ENCODE results near the gene BRDT. TPM values are rescaled to one million over a fixed set of nuclear protein-coding genes. Genes with fewer than 3 reads are reported as not detected.

BRDT gene
- polyA plus RNA-seq (not detected in 3 replicates), polyA minus RNA-seq (not detected in 3 replicates)
- polyA plus RNA-seq (2011; ENCODE audit: low read depth): not detected
- polyA plus RNA-seq (2011; cell fraction: cytosol; rRNA removed): not detected in 2 replicates
- polyA plus RNA-seq (2011; cell fraction: nucleus; rRNA removed): not detected in 2 replicates
- not detected in 2 replicates for polyA plus RNA-seq (2012; ENCODE audit: low replicate concordance)
- polyA minus RNA-seq (2011; cell fraction: cytosol; rRNA and poly(A)+ RNA removed): not detected
- not detected in 2 replicates for polyA minus RNA-seq (2011; cell fraction: nucleus; rRNA and poly(A)+ RNA removed)

DNA sequence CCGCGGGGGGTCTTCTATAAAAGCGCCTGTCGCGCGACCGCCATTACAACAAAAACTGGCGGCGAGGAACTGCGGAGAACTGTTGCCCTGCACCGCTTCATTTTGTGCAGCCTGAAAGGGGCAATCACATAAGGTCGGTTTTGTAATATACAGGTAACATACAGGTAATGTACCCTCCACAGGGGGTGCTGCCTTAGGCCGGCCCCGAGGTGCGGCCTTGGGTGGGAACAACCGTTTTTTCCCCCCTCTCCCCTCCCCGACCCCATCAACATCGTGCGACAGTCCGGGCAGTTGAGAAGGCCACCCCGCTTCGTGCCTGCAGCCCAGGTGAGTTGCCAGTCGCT lies at the start of gene BRDT:
TSS of gene BRDT (plus strand) at position 46 of the 344 bp plus-strand sequence. CDS start 13,354 bp downstream, outside the sequence.
- Histone ChIP-seq H3K79me2 (ENCODE audit: control insufficient read depth, insufficient read depth, low read length) (no peaks in the 10 kb centered on the region), H3K9ac (ENCODE audit: control insufficient read depth, extremely low read depth, insufficient read depth, low read length) (no peak within 1 kb of the TSS), H3K4me3 (ENCODE audit: control insufficient read depth in 2 of 3, extremely low read depth in 1 of 3, insufficient read depth in 2 of 3, low read depth in 1 of 3, low read length in 3 of 3) (no peak within 1 kb of the TSS), H3K4me1 (ENCODE audit: control insufficient read depth, extremely low read depth, insufficient read depth, low read length) (no peaks in the 10 kb centered on the region), H3K9me3 (ENCODE audit: control insufficient read depth, low read depth, low read length) (no peaks in the 10 kb centered on the region), H3K27me3 (ENCODE audit: control insufficient read depth, extremely low read depth, insufficient read depth, low read length) (no peaks in the 10 kb centered on the region), H3K4me2 (ENCODE audit: control insufficient read depth, extremely low read depth, insufficient read depth, low read depth, low read length) (no peak within 1 kb of the TSS), H3K27ac (ENCODE audit: control insufficient read depth, insufficient read depth, low read length) (no peak within 1 kb of the TSS), H3K9me1 (ENCODE audit: control insufficient read depth, extremely low read depth, insufficient read depth, low read length) (no peaks in the 10 kb centered on the region), H4K20me1 (ENCODE audit: control insufficient read depth, extremely low read depth, insufficient read depth, low read length) (no peaks in the 10 kb centered on the region), H3K36me3 (ENCODE audit: control insufficient read depth in 2 of 2, extremely low read depth in 1 of 2, insufficient read depth in 2 of 2, low read length in 2 of 2) (no peaks in the 10 kb centered on the region), H2AFZ (ENCODE audit: control insufficient read depth, low read length) (no peak within 1 kb of the TSS)
- no peak for TF ChIP-seq EZH2 (IDR thresholded peaks at IDR 0.05; ENCODE audit: low read length)
- TF ChIP-seq, protein P1, sequence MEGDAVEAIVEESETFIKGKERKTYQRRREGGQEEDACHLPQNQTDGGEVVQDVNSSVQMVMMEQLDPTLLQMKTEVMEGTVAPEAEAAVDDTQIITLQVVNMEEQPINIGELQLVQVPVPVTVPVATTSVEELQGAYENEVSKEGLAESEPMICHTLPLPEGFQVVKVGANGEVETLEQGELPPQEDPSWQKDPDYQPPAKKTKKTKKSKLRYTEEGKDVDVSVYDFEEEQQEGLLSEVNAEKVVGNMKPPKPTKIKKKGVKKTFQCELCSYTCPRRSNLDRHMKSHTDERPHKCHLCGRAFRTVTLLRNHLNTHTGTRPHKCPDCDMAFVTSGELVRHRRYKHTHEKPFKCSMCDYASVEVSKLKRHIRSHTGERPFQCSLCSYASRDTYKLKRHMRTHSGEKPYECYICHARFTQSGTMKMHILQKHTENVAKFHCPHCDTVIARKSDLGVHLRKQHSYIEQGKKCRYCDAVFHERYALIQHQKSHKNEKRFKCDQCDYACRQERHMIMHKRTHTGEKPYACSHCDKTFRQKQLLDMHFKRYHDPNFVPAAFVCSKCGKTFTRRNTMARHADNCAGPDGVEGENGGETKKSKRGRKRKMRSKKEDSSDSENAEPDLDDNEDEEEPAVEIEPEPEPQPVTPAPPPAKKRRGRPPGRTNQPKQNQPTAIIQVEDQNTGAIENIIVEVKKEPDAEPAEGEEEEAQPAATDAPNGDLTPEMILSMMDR (optimal IDR thresholded peaks at IDR 0.05 in 1 of 3, IDR thresholded peaks at IDR 0.05 in 1 of 3, conservative IDR thresholded peaks at IDR 0.05 in 1 of 3; ENCODE audit: extremely low read depth in 1 of 3, insufficient read depth in 2 of 3, low read length in 3 of 3): no peak
- dilution Hi-C loops (cut with MboI; ENCODE audit: extremely low pct_ligation_motif_present, low sequenced_read_pairs): no loop called here
- no peak for FAIRE-seq
- no peak for DNase-seq (ENCODE audit: low read depth, low spot score)

DNA sequence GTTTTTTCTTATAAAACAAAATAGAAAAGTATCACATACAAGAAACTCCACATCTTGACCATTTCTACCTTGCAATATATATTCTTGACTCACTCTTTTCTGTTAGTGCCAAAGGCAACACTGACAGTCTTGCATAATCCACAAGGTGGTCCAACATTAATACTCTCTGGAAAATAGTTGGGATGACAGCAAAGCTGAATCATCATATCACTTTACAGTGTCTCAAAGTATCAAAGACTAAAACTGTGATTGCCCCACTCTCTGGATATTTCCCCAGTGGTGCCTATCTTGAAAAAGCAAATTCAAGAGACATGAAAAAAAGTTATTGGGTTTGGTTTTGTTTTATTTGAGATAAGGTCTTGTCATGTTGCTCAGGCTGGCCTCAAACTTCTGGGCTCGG lies 48.6 kb upstream of the BRDT start:
- no peaks in the 10 kb centered on the region for H3K27me3 ChIP-seq (ENCODE audit: control insufficient read depth, extremely low read depth, insufficient read depth, low read length)
- H2AFZ ChIP-seq (ENCODE audit: control insufficient read depth, low read length): no peak overlapping the region

More for the DNA sequence above, 48.6 kb upstream of the BRDT start:
- Histone ChIP-seq H3K4me1 (ENCODE audit: control insufficient read depth, extremely low read depth, insufficient read depth, low read length) (peaks cover 5% of the 10 kb centered on the region), H3K79me2 (ENCODE audit: control insufficient read depth, insufficient read depth, low read length) (no peaks in the 10 kb centered on the region), H4K20me1 (ENCODE audit: control insufficient read depth, extremely low read depth, insufficient read depth, low read length) (no peaks in the 10 kb centered on the region), H3K27ac (ENCODE audit: control insufficient read depth, insufficient read depth, low read length) (no peak overlapping the region), H3K9ac (ENCODE audit: control insufficient read depth, extremely low read depth, insufficient read depth, low read length) (no peak overlapping the region), H3K4me2 (ENCODE audit: control insufficient read depth, extremely low read depth, insufficient read depth, low read depth, low read length) (no peak overlapping the region), H3K9me1 (ENCODE audit: control insufficient read depth, extremely low read depth, insufficient read depth, low read length) (no peaks in the 10 kb centered on the region), H3K4me3 (ENCODE audit: control insufficient read depth in 2 of 3, extremely low read depth in 1 of 3, insufficient read depth in 2 of 3, low read depth in 1 of 3, low read length in 3 of 3) (no peak overlapping the region), H3K36me3 (ENCODE audit: control insufficient read depth in 2 of 2, extremely low read depth in 1 of 2, insufficient read depth in 2 of 2, low read length in 2 of 2) (no peaks in the 10 kb centered on the region), H3K9me3 (ENCODE audit: control insufficient read depth, low read depth, low read length) (no peaks in the 10 kb centered on the region)
- dilution Hi-C loops (cut with MboI; ENCODE audit: extremely low pct_ligation_motif_present, low sequenced_read_pairs): no loop called here
- no peak for FAIRE-seq
- TF ChIP-seq, protein P1 (optimal IDR thresholded peaks at IDR 0.05 in 1 of 3, IDR thresholded peaks at IDR 0.05 in 1 of 3, conservative IDR thresholded peaks at IDR 0.05 in 1 of 3; ENCODE audit: extremely low read depth in 1 of 3, insufficient read depth in 2 of 3, low read length in 3 of 3): no peak
- TF ChIP-seq EZH2 (IDR thresholded peaks at IDR 0.05; ENCODE audit: low read length): no peak
- DNase-seq (ENCODE audit: low read depth, low spot score): no peak

Measured in keratinocyte (primary cell).